Liver (tissue), 3 donors: ENCODE data around the gene PSD4.

Experiments
- ATF3 ChIP-seq: IDR thresholded peaks from 2 replicates; pipeline ENCODE4 v1.6.1; 2016; ENCODE audit warnings: antibody characterized with exemption
- CTCF ChIP-seq: fragments of 150-350 bp; IDR thresholded peaks from 2 replicates; pipeline ENCODE4 v1.5.1; 2017; ENCODE audit warnings: improper control_type of control experiment, low read depth, low read length; ENCODE audit not compliant: missing input control
- FOXA1 ChIP-seq: IDR thresholded peaks from 2 replicates; pipeline ENCODE4 v1.6.1; 2016; ENCODE audit warnings: antibody characterized with exemption
- FOXA2 ChIP-seq: IDR thresholded peaks from 2 replicates; pipeline ENCODE4 v1.6.1; 2016; ENCODE audit warnings: antibody characterized with exemption
- GABPA ChIP-seq, 2 donors: IDR thresholded peaks in 1 of 2; conservative IDR thresholded peaks in 1 of 2; 2 replicates each; pipeline ENCODE4 v1.6.1; 2016; ENCODE audit warnings: antibody characterized with exemption in 2 of 2, mild to moderate bottlenecking in 1 of 2, moderate library complexity in 1 of 2
- JUND ChIP-seq, 2 donors: IDR thresholded peaks; 2 replicates each; pipeline ENCODE4 v1.6.1; 2016; ENCODE audit warnings: antibody characterized with exemption in 2 of 2
- MAX ChIP-seq: IDR thresholded peaks from 2 replicates; pipeline ENCODE4 v1.6.1; 2016; ENCODE audit warnings: antibody characterized with exemption
- SP1 ChIP-seq: IDR thresholded peaks from 2 replicates; pipeline ENCODE4 v1.6.1; 2018; ENCODE audit warnings: antibody characterized with exemption, mild to moderate bottlenecking
- TAF1 ChIP-seq: conservative IDR thresholded peaks from 2 replicates; pipeline ENCODE4 v1.6.1; 2016; ENCODE audit warnings: antibody characterized with exemption, mild to moderate bottlenecking
- ZBTB33 ChIP-seq: IDR thresholded peaks from 2 replicates; pipeline ENCODE4 v1.6.1; 2016; ENCODE audit warnings: antibody characterized with exemption
- donor health status: healthy.
- donor health status: healthy.

- TF ChIP-seq CTCF: no peak
- TF ChIP-seq GABPA (IDR thresholded peaks at IDR 0.05 in 1 of 2, conservative IDR thresholded peaks at IDR 0.05 in 1 of 2): no peak
- TF ChIP-seq TAF1: no peak
- no peak for TF ChIP-seq MAX
- no peak for TF ChIP-seq FOXA1
- TF ChIP-seq FOXA2: no peak
- TF ChIP-seq ATF3: no peak
- no peak for TF ChIP-seq SP1
- no peak for TF ChIP-seq ZBTB33
- no peak for TF ChIP-seq JUND (IDR thresholded peaks at IDR 0.05)
Measured at GRCh38 chr2:113131352-113132185, 42.2 kb upstream of the PSD4 start.
